Chondrocyte (in vitro differentiated cells): ENCODE results near the gene CDPF1. TPM values are rescaled to one million over a fixed set of nuclear protein-coding genes. Genes with fewer than 3 reads are reported as not detected.

Experiments
- DNase-seq: peaks from one replicate; pipeline ENCODE4 v3.0.0; 2021; ENCODE audit warnings: mixed read lengths, low spot score
- H3K27ac Mint-ChIP-seq: one replicate; pipeline ENCODE4 v1.8.0; 2021; ENCODE audit warnings: mild to moderate bottlenecking, moderate library complexity, mixed read lengths; ENCODE audit not compliant: unreplicated experiment
- H3K27me3 Mint-ChIP-seq: 2 replicates; pipeline ENCODE4 v1.8.0; 2021; ENCODE audit warnings: low read depth, mixed read lengths
- H3K36me3 Mint-ChIP-seq: 2 replicates; pipeline ENCODE4 v1.8.0; 2021; ENCODE audit warnings: low read depth, mixed read lengths
- H3K4me1 Mint-ChIP-seq: 2 replicates; pipeline ENCODE4 v1.8.0; 2021; ENCODE audit warnings: low read depth, mild to moderate bottlenecking, mixed read lengths
- H3K4me3 Mint-ChIP-seq: one replicate; pipeline ENCODE4 v1.8.0; 2021; ENCODE audit warnings: mild to moderate bottlenecking, moderate library complexity, mixed read lengths; ENCODE audit not compliant: unreplicated experiment
- H3K9me3 Mint-ChIP-seq: 2 replicates; pipeline ENCODE4 v1.8.0; 2021; ENCODE audit warnings: low read depth, mixed read lengths
- total RNA-seq: library from RNA; stranded (reverse); gene quantifications from 3 replicates; pipeline ENCODE4 v1.2.1, GENCODE V29; 2021
- TF ChIP-seq, protein P1 (sequence below): fragments of 200-600 bp; sonication (generic); IDR thresholded peaks from 2 replicates; pipeline ENCODE4 v1.5.0; 2021; ENCODE audit warnings: antibody characterized with exemption, mild to moderate bottlenecking, moderate library complexity

The CDPF1 gene
- total RNA-seq, 1 donor from 2014 or later: 9.9 TPM

DNA sequence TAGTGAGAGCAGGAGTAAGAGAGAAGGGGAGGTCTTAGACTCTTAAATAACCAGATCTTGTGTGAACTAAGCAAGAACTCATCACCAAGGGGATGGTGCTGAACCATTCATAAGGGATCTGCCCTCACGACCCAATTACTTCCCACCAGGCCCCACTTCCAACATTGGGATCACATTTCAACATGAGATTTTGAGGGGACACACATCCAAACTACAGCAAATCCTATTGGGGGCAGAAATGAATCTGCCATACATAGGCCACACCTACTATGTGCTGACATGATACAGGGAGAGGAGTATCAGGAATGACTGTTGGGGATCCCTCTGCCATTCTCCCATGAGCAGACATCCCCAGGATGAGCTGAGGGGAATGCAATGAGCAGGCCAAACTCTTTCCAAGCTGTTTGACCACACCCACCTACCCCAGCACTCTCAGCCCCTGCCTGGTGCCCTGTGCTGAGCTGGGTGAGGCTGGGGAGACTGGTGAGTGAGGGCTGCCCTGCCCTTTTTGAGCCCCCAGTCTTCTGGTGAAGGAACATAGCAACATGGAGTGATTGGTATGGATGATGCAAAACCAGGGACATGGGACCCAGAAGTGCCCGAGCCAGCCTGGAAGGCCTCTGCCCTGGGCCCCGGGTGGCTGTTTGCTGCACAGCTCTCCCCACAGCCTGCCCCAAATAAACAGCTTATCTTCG, 45.3 kb upstream of the CDPF1 start:
- no peak for DNase-seq
- TF ChIP-seq, protein P1, sequence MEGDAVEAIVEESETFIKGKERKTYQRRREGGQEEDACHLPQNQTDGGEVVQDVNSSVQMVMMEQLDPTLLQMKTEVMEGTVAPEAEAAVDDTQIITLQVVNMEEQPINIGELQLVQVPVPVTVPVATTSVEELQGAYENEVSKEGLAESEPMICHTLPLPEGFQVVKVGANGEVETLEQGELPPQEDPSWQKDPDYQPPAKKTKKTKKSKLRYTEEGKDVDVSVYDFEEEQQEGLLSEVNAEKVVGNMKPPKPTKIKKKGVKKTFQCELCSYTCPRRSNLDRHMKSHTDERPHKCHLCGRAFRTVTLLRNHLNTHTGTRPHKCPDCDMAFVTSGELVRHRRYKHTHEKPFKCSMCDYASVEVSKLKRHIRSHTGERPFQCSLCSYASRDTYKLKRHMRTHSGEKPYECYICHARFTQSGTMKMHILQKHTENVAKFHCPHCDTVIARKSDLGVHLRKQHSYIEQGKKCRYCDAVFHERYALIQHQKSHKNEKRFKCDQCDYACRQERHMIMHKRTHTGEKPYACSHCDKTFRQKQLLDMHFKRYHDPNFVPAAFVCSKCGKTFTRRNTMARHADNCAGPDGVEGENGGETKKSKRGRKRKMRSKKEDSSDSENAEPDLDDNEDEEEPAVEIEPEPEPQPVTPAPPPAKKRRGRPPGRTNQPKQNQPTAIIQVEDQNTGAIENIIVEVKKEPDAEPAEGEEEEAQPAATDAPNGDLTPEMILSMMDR: no peak
- no peaks in the 10 kb centered on the region for H3K9me3 Mint-ChIP-seq
- H3K27me3 Mint-ChIP-seq: no peaks in the 10 kb centered on the region
- H3K36me3 Mint-ChIP-seq: peaks cover 7% of the 10 kb centered on the region
- H3K27ac Mint-ChIP-seq: peak overlapping the region; percentile 84
- H3K4me3 Mint-ChIP-seq: peak overlapping the region; percentile 71
- peaks cover 27% of the 10 kb centered on the region for H3K4me1 Mint-ChIP-seq

DNA sequence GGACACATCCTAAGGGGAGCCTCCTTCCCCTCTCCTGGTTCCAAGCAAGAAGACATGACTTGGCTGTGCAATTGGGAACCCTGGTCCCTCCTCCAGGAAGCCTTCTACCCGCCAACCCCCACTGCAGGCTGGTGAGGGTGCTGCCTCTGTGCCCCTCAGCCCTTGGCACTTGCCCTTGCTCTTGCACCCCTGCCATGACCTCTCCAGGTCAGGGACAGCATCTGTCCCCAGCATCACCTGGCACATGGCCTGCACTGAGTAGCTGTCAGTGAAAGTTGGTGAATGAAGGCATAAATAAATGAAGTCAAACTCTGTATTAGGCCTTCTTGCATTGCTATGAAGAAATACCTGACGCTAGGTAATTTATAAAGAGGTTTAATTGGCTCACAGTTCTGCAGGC, 44.7 kb upstream of the CDPF1 start:
- TF ChIP-seq, protein P1: no peak
- H3K9me3 Mint-ChIP-seq: no peaks in the 10 kb centered on the region
- no peak overlapping the region for H3K27ac Mint-ChIP-seq
- H3K4me3 Mint-ChIP-seq: no peak overlapping the region
- peaks cover 27% of the 10 kb centered on the region for H3K4me1 Mint-ChIP-seq
- H3K36me3 Mint-ChIP-seq: peaks cover 7% of the 10 kb centered on the region
- H3K27me3 Mint-ChIP-seq: no peaks in the 10 kb centered on the region
- no peak for DNase-seq

- TF ChIP-seq, protein P1: no peak
- Mint-ChIP-seq H3K9me3 (no peaks in the 10 kb centered on the region), H3K27me3 (no peaks in the 10 kb centered on the region), H3K4me3 (no peak overlapping the region), H3K36me3 (peaks cover 6% of the 10 kb centered on the region), H3K27ac (peak overlapping the region; percentile 41), H3K4me1 (peaks cover 25% of the 10 kb centered on the region)
- DNase-seq: no peak
These were observed 43.6 kb upstream of the CDPF1 start for GRCh38 chr22:46293577-46294260.

DNA sequence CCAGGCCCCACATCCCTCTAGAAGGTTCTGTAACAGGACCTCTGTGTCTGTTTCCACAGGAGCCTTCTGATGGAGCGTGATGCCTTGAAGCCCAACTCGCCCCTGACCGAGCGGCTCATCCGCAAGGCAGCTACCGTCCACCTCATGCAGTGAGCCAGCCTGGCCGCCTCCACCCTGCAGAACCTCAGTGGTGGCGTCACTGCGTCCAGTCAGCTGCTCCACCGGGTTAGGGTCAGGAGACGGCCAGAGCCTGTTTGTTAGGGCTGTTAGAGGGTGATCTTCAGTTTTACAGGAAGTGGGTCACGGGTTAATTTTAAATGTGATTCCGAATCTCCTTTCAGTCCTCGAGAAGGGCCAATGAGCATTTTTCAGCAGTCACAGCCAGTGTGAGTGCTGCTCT, 42.6 kb upstream of the CDPF1 start:
- peaks cover 23% of the 10 kb centered on the region for H3K4me1 Mint-ChIP-seq
- H3K27me3 Mint-ChIP-seq: no peaks in the 10 kb centered on the region
- H3K36me3 Mint-ChIP-seq: peaks cover 6% of the 10 kb centered on the region
- no peak for DNase-seq
- H3K27ac Mint-ChIP-seq: no peak overlapping the region
- no peak overlapping the region for H3K4me3 Mint-ChIP-seq
- TF ChIP-seq, protein P1: no peak
- H3K9me3 Mint-ChIP-seq: no peaks in the 10 kb centered on the region

DNA sequence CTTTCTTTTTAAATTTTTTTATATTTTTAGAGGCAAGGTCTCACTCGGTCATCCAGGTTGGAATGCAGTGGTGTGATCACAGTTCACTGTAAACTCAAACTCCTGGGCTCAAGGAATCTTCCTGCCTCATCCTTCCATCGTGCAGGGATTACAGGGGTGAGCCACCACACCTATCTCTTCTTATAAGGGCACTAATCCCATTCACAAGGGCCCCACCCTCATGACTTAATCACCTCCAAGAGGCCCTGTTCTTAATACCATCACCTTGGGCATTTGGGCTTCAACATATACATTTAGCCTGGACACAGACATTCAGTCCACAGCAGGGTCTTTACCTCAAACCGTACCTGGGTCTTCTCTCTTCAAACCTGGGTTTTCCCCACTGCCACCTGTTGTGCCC, 42.1 kb upstream of the CDPF1 start:
- Mint-ChIP-seq H3K4me3 (no peak overlapping the region), H3K36me3 (peaks cover 12% of the 10 kb centered on the region), H3K27ac (no peak overlapping the region), H3K27me3 (no peaks in the 10 kb centered on the region), H3K4me1 (peaks cover 17% of the 10 kb centered on the region), H3K9me3 (no peaks in the 10 kb centered on the region)
- DNase-seq: no peak
- TF ChIP-seq, protein P1: no peak
